SK-N-SH treated with all-trans-retinoic acid at 6 μM for 48 hours (cell line): ENCODE data around the gene PIK3R1.

Experiments
- ARNTL ChIP-seq: fragments of 450-650 bp; formaldehyde crosslinking; IDR thresholded peaks from 2 replicates; pipeline ENCODE4 v1.5.0; 2020; ENCODE audit warnings: low read depth, mild to moderate bottlenecking, moderate library complexity, borderline replicate concordance
- BACH2 ChIP-seq: fragments of 250-450 bp; sonication (Bioruptor Pico); IDR thresholded peaks from 2 replicates; pipeline ENCODE4 v1.9.0; 2021; ENCODE audit warnings: mild to moderate bottlenecking, borderline replicate concordance
- CSRNP3 ChIP-seq: fragments of 250-450 bp; sonication (Bioruptor Pico); IDR thresholded peaks from 2 replicates; pipeline ENCODE4 v1.5.1; 2021; ENCODE audit warnings: mild to moderate bottlenecking, moderate library complexity
- ISL1 ChIP-seq: fragments of 250-450 bp; sonication (Bioruptor Pico); IDR thresholded peaks from 2 replicates; pipeline ENCODE4 v2.1.2; 2022; ENCODE audit warnings: mild to moderate bottlenecking, moderate library complexity
- OSR1 ChIP-seq: fragments of 250-450 bp; sonication (Bioruptor Pico); IDR thresholded peaks from 2 replicates; pipeline ENCODE4 v1.8.0; 2022; ENCODE audit warnings: moderate library complexity, mild to moderate bottlenecking, inconsistent platforms
- PATZ1 ChIP-seq: fragments of 250-450 bp; sonication (Bioruptor Pico); IDR thresholded peaks from 2 replicates; pipeline ENCODE4 v1.8.0; 2020; ENCODE audit warnings: mild to moderate bottlenecking, moderate library complexity, borderline replicate concordance
- RARB ChIP-seq: fragments of 250-450 bp; sonication (Bioruptor Pico); IDR thresholded peaks from 2 replicates; pipeline ENCODE4 v1.8.0; 2021; ENCODE audit warnings: mild to moderate bottlenecking, moderate library complexity
- ZC3H10 ChIP-seq: fragments of 250-450 bp; sonication (Bioruptor Pico); IDR thresholded peaks from 2 replicates; pipeline ENCODE4 v1.5.1; 2021; ENCODE audit warnings: mild to moderate bottlenecking, moderate library complexity

- TF ChIP-seq OSR1 (CRISPR knock-in tag), result no peak
- TF ChIP-seq PATZ1 (CRISPR knock-in tag), result no peak
- no peak for TF ChIP-seq ARNTL
- no peak for TF ChIP-seq ZC3H10 (CRISPR knock-in tag)
- TF ChIP-seq RARB, result no peak
- TF ChIP-seq ISL1 (CRISPR knock-in tag), result no peak
- no peak for TF ChIP-seq BACH2 (CRISPR knock-in tag)
- TF ChIP-seq CSRNP3 (CRISPR knock-in tag), result no peak
These were observed 61.9 kb downstream of the PIK3R1 start for GRCh38 chr5:68277431-68277830.
